Spleen (tissue), 7 donors: ENCODE measurements around the gene C1orf232.

Experiments used
- CTCF ChIP-seq, 11 experiments: fragments of 200-600 bp in 7 of 11; fragments of 450-650 bp in 4 of 11; sonication (generic) in 4 of 11; IDR thresholded peaks in 8 of 11; conservative IDR thresholded peaks in 3 of 11; 1 replicate in 7 of 11; 2 replicates in 4 of 11; pipeline versions ENCODE4 v1.4.0 to v1.8.0; 2016 to 2021; ENCODE audit warnings: antibody characterized with exemption in 11 of 11, inconsistent platforms in 4 of 11, mild to moderate bottlenecking in 1 of 11
- POLR2AphosphoS5 ChIP-seq, 3 donors: sonication (generic); formaldehyde crosslinking; IDR thresholded peaks; one replicate each; pipeline ENCODE4 v1.5.1; 2017; ENCODE audit warnings: antibody characterized with exemption in 3 of 3
- donor health status: DM: no; HTN: no; CAD: no; lungs with moderate emphysema.
- donor health status: DM: no; HTN: no; CAD: no.
- donor health status: DM: no; HTN: no; CAD: no.

- TF ChIP-seq CTCF (IDR thresholded peaks at IDR 0.05 in 8 of 11, conservative IDR thresholded peaks at IDR 0.05 in 3 of 11) (no peak), POLR2AphosphoS5 (IDR thresholded peaks at IDR 0.05) (no peak)
These were observed 9.1 kb downstream of the C1orf232 start for GRCh38 chr1:26159743-26160039.
